Duodenal mucosa (tissue), 2 donors: Measurements from ENCODE around the gene NARF.

ENCODE experiments used
- H3K27ac ChIP-seq: one replicate; pipeline ENCODE4 v1.7.0; 2013; ENCODE audit warnings: low read depth, low read length
- H3K27me3 ChIP-seq, 2 donors: one replicate each; pipeline ENCODE4 v1.7.0; 2013; ENCODE audit warnings: low read length in 2 of 2, control low read depth in 1 of 2; ENCODE audit not compliant: insufficient read depth in 2 of 2, control insufficient read depth in 1 of 2
- H3K36me3 ChIP-seq, 2 donors: one replicate each; pipeline ENCODE4 v1.7.0; 2013; ENCODE audit warnings: low read length in 2 of 2, control low read depth in 1 of 2; ENCODE audit not compliant: insufficient read depth in 2 of 2, control insufficient read depth in 1 of 2
- H3K4me1 ChIP-seq, 2 donors: one replicate each; pipeline ENCODE4 v1.7.0; 2013; ENCODE audit warnings: low read length in 2 of 2, control low read depth in 1 of 2; ENCODE audit not compliant: insufficient read depth in 2 of 2, control insufficient read depth in 1 of 2
- H3K4me3 ChIP-seq, 2 donors: one replicate each; pipeline ENCODE4 v1.7.0; 2013; ENCODE audit warnings: low read length in 2 of 2, low read depth in 1 of 2
- H3K9ac ChIP-seq, 2 donors: one replicate each; pipeline ENCODE4 v1.7.0; 2013; ENCODE audit warnings: low read length in 2 of 2, low read depth in 1 of 2
- H3K9me3 ChIP-seq, 2 donors: one replicate each; pipeline ENCODE4 v1.7.0; 2013; ENCODE audit warnings: low read length in 2 of 2, control low read depth in 1 of 2; ENCODE audit not compliant: control insufficient read depth in 1 of 2

Gene NARF

DNA sequence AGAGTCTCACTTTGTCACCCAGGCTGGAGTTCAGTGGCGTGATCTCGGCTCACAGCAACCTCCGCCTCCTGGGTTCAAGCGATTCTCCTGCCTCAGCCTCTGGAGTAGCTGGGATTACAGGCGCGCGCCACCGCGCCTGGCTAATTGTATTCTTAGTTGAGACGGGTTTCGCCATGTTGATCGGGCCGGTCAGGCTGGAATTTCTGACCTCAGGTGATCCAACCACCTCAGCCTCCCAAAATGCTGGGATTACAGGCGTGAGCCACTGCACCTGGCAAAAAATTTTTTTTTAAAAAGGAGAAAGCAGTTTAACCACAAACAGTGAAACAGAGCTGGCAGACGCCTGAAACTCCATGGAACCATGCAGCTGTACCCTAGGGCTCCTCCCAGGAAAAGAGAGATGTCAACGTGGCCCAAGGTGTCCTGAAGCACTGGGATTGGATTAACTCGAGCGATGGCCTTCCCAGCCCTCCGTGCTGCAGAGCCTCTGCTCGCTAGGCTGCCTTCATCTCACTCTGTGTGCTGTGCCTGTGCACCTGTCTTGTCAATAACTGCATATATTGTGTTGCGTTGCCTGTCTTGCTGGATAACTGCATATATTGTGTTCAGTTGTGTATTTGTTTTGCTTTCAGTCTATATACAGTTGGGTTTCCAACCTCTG is 31.4 kb downstream of the NARF start:
- no peak overlapping the region for H3K27ac ChIP-seq
- H3K36me3 ChIP-seq: peaks cover 22 to 32% of the 10 kb centered on the region in 2 donors
- peaks cover 0 to 7% of the 10 kb centered on the region in 2 donors for H3K4me1 ChIP-seq
- H3K27me3 ChIP-seq: no peaks in the 10 kb centered on the region
- no peaks in the 10 kb centered on the region for H3K9me3 ChIP-seq
- H3K4me3 ChIP-seq: no peak overlapping the region
- no peak overlapping the region for H3K9ac ChIP-seq

DNA sequence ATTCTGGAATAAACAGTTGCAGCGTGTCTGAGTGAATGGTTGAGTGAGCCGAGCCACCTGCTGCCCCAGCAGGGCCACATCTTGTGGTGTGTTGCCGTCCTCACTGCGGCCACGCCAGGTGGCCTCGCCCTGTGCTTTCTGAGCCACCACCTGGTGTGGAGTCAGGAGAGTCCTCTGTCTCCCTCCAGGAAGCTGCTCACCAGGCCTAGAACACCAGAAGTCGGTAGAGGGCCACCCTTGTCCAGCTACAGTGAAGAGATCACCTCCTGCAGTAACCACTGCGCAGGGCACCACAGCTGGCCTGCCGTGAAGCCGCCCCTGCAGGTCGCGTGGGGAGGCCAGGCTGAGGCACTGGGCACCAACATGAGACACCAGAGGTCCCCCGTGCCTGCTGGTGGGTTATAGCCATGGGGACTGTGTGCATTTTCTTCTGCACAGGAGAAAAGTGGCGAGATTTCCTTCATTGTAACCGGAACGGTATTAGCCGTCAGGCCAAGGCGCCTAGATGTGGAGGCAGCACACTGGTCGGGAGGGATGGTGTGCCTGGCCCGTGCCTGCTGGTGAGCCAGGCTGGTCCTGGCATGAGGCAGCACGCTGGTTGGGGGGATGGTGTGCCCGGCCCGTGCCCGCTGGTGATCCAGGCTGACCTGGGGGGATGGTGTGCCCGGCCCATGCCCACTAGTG is 32.1 kb downstream of the NARF start:
- no peak overlapping the region for H3K4me3 ChIP-seq
- no peak overlapping the region for H3K9ac ChIP-seq
- H3K27ac ChIP-seq: no peak overlapping the region
- H3K36me3 ChIP-seq: peaks cover 18 to 27% of the 10 kb centered on the region in 2 donors
- H3K27me3 ChIP-seq: no peaks in the 10 kb centered on the region
- peaks cover 0 to 7% of the 10 kb centered on the region in 2 donors for H3K4me1 ChIP-seq
- H3K9me3 ChIP-seq: no peaks in the 10 kb centered on the region

- Histone ChIP-seq H3K9ac (no peak overlapping the region), H3K36me3 (peaks cover 13 to 22% of the 10 kb centered on the region in 2 donors), H3K4me1 (peaks cover 2 to 7% of the 10 kb centered on the region in 2 donors), H3K9me3 (no peaks in the 10 kb centered on the region), H3K4me3 (no peak overlapping the region), H3K27ac (no peak overlapping the region), H3K27me3 (no peaks in the 10 kb centered on the region)
These were observed 32.6 kb downstream of the NARF start for GRCh38 chr17:82491196-82491530.

- peaks cover 10 to 18% of the 10 kb centered on the region in 2 donors for H3K36me3 ChIP-seq
- H3K9ac ChIP-seq: no peak overlapping the region
- H3K27ac ChIP-seq: no peak overlapping the region
- H3K27me3 ChIP-seq: no peaks in the 10 kb centered on the region
- H3K9me3 ChIP-seq: no peaks in the 10 kb centered on the region
- H3K4me3 ChIP-seq: no peak overlapping the region
- peaks cover 6 to 7% of the 10 kb centered on the region in 2 donors for H3K4me1 ChIP-seq
These were observed 33.0 kb downstream of the NARF start for GRCh38 chr17:82491533-82491932.

DNA sequence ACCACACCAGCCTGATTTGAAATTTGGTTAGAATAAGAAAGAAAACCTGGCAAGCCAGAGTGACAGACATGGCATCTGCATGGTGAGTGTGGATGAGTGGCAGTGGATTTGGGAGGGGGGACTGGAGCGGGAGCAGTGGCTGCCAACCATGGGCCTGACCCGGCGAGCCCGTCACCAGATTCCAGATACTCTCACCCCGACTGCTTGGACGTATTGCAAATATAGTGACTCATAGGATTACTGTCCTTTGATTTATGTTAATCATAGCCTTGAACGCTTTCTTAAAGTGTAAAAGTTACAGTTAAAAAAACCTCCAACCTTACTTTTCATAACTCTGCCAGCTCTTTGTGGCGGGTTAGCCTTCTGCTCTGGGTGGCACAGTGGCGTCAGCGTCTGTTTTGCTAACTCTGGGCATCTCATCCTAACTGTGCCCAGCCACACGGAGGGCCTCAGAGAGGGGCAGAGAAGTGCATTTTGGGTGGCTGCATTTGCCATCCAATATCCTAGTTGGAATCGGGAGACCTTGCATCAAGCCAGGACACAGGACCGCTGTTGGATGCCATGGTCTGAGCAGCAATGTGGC is 34.2 kb downstream of the NARF start:
- Histone ChIP-seq H3K9me3 (no peaks in the 10 kb centered on the region), H3K9ac (no peak overlapping the region), H3K4me1 (peaks cover 9% of the 10 kb centered on the region in 2 donors), H3K36me3 (peaks cover 4 to 13% of the 10 kb centered on the region in 2 donors), H3K4me3 (no peak overlapping the region), H3K27ac (no peak overlapping the region), H3K27me3 (no peaks in the 10 kb centered on the region)

DNA sequence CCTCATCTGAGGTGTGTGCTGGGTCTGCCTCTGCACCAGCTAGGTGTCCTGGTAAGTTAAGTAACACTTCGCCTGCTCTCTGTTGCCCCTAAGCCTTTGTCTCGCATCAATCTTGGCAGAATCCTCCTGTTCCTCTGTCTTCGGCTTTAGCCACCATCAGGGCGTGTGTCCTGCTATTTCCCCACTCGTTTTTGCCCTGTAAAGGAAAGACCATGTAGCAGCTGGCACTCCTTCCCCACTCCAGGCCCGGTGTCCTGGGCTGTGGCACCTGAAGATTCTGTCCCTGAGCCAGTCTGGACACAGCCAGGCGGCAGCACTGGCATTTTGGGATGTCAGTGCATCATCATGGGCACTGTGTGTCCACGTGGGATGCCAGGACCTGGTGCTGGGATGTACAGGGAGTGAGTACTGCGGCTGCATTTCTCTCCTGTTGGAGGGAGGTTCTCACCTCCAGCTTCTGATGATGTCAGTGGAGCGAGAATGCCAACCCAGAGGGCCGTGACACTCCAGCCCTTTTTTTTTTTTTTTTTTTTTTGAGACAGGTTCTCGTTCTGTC is 34.8 kb downstream of the NARF start:
- H3K27me3 ChIP-seq: no peaks in the 10 kb centered on the region
- H3K9ac ChIP-seq: no peak overlapping the region
- no peak overlapping the region for H3K4me3 ChIP-seq
- H3K27ac ChIP-seq: no peak overlapping the region
- peaks cover 0 to 8% of the 10 kb centered on the region in 2 donors for H3K36me3 ChIP-seq
- H3K9me3 ChIP-seq: no peaks in the 10 kb centered on the region
- peaks cover 9% of the 10 kb centered on the region in 2 donors for H3K4me1 ChIP-seq

- H3K27ac ChIP-seq: no peak overlapping the region
- no peak overlapping the region for H3K4me3 ChIP-seq
- H3K9ac ChIP-seq: no peak overlapping the region
- no peaks in the 10 kb centered on the region for H3K27me3 ChIP-seq
- peaks cover 9% of the 10 kb centered on the region in 2 donors for H3K4me1 ChIP-seq
- no peaks in the 10 kb centered on the region for H3K36me3 ChIP-seq
- H3K9me3 ChIP-seq: no peaks in the 10 kb centered on the region
These were observed 35.9 kb downstream of the NARF start for GRCh38 chr17:82494236-82495055.

- H3K9ac ChIP-seq: no peak overlapping the region
- H3K27ac ChIP-seq: no peak overlapping the region
- H3K4me3 ChIP-seq: no peak overlapping the region
- no peaks in the 10 kb centered on the region for H3K36me3 ChIP-seq
- H3K4me1 ChIP-seq: peaks cover 9% of the 10 kb centered on the region in 2 donors
- H3K27me3 ChIP-seq: no peaks in the 10 kb centered on the region
- no peaks in the 10 kb centered on the region for H3K9me3 ChIP-seq
These were observed 37.4 kb downstream of the NARF start for GRCh38 chr17:82495844-82496528.

GRCh38 chr17:82496529-82497434 is 38.2 kb downstream of the NARF start:
- Histone ChIP-seq H3K36me3 (no peaks in the 10 kb centered on the region), H3K9me3 (no peaks in the 10 kb centered on the region), H3K9ac (peak overlapping the region; percentile 48 to 77), H3K27ac (no peak overlapping the region), H3K4me3 (peak overlapping the region; percentile 68 to 74), H3K27me3 (no peaks in the 10 kb centered on the region), H3K4me1 (peaks cover 9% of the 10 kb centered on the region in 2 donors)
